DOHH2 (cell line): ENCODE results near the gene KIF22.

Experiments
- EZH2phosphoT487 ChIP-seq: fragments of 200-600 bp; sonication (generic); IDR thresholded peaks from 2 replicates; pipeline ENCODE4 v1.6.1; 2017; ENCODE audit warnings: borderline replicate concordance, mild to moderate bottlenecking, antibody characterized with exemption, low read length, moderate library complexity, mixed read lengths
- TF ChIP-seq, protein P1 (sequence below): fragments of 200-600 bp; sonication (generic); IDR thresholded peaks from one replicate; pipeline ENCODE4 v1.5.1; 2014; ENCODE audit warnings: antibody characterized with exemption, mild to moderate bottlenecking, low read depth, low read length; ENCODE audit not compliant: poor library complexity, severe bottlenecking

DNA sequence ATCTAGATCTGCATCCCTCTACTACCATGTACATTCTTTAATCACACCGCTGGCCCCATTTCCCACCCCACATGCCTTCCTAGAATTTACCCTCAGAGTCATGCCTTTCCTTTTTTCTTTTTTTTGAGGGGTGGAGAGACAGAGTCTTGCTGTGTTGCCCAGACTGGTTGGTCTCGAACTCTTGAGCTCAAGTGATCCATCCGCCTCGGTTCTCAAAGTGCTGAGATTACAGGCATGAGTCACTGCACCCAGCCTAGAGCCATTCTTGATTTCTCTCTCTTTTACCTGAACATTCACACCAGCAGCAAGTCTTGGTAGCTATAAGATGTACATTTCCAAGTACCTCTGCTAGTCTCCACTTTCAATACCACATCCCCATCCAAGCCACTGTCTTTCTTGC lies 27.5 kb downstream of the KIF22 start:
- TF ChIP-seq, protein P1, sequence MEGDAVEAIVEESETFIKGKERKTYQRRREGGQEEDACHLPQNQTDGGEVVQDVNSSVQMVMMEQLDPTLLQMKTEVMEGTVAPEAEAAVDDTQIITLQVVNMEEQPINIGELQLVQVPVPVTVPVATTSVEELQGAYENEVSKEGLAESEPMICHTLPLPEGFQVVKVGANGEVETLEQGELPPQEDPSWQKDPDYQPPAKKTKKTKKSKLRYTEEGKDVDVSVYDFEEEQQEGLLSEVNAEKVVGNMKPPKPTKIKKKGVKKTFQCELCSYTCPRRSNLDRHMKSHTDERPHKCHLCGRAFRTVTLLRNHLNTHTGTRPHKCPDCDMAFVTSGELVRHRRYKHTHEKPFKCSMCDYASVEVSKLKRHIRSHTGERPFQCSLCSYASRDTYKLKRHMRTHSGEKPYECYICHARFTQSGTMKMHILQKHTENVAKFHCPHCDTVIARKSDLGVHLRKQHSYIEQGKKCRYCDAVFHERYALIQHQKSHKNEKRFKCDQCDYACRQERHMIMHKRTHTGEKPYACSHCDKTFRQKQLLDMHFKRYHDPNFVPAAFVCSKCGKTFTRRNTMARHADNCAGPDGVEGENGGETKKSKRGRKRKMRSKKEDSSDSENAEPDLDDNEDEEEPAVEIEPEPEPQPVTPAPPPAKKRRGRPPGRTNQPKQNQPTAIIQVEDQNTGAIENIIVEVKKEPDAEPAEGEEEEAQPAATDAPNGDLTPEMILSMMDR, result no peak
- TF ChIP-seq EZH2phosphoT487, result no peak
